ENCODE results near the gene C2orf80.
"Not testable (repeated sequence)": the region's sequence is repeated elsewhere in the genome, so short reads cannot be mapped to it uniquely, and the experiment has no call there.

C2orf80 gene

DNA sequence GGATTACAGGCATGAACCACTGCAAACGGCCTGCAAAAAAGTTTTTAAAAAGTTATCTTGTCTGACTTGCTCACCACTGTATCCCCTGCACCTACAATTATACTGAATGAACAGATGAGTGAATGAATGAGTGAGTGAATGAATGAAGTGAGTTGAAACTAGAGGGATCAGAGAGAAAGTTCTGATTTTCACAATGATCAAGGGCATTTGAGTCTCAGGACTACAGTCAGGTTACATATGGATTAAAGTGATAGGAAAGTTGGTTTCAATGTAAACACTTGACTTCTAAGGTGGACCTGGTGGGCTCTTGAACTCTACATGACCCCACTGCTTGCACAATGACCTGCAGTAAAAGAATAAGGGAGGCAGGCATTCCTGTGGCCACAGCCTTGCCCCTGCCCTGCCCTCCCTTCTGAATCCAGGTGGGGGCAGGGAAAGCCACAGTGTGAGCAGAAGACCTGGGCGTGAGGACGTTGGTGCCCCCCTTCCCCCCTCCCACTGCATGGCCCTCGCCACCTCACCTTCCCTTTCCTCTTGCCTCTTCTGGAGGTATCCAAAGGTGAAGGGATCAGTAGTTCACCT lies 10.7 kb downstream of the C2orf80 start:
- no peak for DNase-seq (ENCODE audit: low read depth, low spot score)

DNA sequence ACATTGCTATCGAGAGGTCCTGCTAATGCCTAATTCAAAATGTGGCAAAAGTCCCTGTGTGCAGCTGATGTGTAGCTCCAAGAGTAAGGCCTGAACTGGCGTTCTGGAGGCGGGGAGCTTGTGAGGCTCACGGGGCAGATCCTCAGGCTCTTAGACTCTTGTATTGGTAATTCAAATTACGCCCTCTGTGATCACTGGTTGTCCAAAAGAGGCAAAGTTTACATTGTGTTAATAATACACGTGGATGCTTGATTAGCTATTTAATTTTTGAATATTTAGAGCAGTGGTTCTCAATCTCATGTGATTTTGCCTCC lies 14.0 kb downstream of the C2orf80 start:
- DNase-seq (ENCODE audit: low read depth, low spot score) = no peak

DNA sequence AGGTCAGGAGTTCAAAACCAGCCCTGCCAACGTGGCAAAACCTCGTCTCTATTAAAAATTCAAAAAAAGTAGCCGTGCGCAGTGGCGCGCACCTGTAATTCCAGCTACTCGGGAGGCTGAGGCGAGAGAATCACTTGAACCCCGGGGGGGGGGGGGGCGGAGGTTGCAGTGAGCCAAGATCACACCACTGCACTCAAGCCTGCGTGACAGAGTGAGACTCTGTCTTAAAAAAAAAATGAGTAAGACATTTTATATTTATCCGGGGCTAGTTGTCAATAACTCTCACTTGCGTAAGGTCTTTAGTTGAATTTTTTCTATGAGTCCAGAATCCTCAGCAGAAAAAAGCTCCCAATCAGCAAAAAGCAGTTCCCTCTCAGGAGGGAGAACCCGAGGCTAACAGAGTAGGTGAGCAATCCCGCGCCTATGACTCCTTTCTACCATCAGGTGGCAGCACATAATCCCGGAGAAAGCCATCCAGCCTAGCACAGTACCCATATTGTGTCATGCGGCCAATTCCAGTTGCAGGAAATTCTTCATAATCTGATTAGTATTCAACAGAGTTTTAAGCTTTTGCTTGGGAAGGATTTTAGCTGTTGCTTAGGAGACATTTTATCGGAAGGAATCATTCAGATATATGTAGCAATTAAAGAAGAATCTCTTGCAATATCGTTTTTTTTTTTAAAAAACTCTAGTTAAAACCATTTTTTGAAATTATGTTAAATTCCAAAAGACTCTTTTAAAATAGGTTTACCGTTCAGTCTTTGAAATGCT lies 14.6 kb downstream of the C2orf80 start:
- peak; percentile 33 for DNase-seq (ENCODE audit: low read depth, low spot score)

GRCh38 chr2:208174144-208174543 lies 15.7 kb downstream of the C2orf80 start:
- DNase-seq (ENCODE audit: low read depth, low spot score) = no peak

DNA sequence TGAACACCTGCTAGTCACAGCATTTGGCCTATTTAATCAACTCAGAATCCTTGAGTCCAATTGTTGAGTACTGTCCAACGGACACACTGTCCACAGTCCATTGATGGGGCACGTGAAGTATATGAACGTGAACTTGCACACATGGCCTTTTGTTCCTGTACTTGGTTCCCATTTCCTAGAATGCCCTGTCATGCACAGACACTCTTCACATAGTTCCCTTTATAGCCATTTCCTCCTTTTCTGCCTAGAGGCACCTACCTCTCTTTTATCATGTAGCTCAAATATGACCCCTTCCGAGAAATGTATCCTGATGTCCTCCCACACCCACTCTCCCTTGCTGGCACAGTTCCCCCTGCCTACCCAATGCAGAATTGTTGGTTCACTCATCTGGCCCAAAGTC lies 17.7 kb downstream of the C2orf80 start:
- no peak for DNase-seq (ENCODE audit: low read depth, low spot score)

- no peak for DNase-seq (ENCODE audit: low read depth, low spot score)
Measured at GRCh38 chr2:208164951-208165755, 24.7 kb downstream of the C2orf80 start.

GRCh38 chr2:208163489-208163888 lies 26.3 kb downstream of the C2orf80 start, which contains the start of gene CRYGA:
CRYGA (minus strand) TSS chr2:208163589; CDS start chr2:208163556, 33 bp downstream.
- DNase-seq (ENCODE audit: low read depth, low spot score) = no peak

DNA sequence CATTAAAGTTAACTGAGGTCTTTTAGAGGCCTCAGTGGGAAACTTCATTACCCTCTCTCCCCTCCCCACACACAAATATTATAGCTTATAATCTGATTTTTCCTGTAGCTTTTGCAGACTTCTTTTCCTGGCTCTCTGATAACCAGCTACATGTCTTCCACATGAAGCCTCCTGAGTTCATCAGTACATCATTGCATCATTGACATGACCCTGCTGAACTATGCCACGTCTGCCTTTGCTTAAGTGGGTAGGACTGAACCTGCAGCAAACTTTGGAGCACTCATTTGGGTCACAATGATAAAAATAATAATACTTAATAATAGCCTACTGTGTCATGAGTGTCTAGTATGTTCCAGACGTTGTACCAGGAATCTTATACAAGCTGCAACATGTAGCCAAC lies 33.4 kb downstream of the C2orf80 start:
- no peak for DNase-seq (ENCODE audit: low read depth, low spot score)

- no peak for DNase-seq (ENCODE audit: low read depth, low spot score)
Measured at GRCh38 chr2:208153156-208153555, 36.7 kb downstream of the C2orf80 start.

DNA sequence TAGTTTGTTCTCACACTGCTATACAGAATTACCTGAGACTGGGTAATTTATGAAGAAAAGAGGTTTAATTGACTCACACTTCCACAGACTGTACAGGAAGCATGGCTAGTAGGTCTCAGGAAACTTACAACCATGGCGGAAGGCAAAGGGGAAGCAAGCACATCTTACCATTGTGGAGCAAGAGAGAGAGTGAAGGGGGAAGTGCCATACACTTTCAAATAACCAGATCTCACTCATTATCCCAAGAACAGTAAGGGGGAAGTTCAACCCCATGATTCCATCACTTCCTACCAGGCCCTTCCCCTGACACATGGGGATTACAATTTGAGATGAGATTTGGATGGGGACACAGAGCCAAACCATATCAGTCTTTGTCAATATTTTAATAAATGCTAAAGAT lies 38.9 kb downstream of the C2orf80 start:
- DNase-seq (ENCODE audit: low read depth, low spot score) = no peak

DNA sequence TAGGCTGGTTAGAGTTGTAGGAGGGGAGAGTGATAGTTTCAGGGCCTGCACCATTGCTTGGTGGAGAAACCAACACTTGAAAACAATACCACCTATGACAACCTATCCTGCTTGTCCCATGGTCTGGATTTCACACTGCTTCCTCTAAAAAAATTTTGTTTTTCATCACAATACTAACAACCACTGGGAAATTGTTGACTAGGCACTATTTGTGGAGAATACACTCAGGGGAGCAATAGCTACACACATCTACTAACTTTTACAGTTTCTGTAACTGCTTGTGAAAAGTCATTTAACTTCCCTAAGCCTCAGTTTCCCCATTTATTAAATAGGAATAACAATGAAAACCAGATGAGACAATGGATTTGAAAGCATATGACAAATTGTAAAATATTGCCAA lies 39.7 kb downstream of the C2orf80 start:
- DNase-seq (ENCODE audit: low read depth, low spot score) = no peak

DNA sequence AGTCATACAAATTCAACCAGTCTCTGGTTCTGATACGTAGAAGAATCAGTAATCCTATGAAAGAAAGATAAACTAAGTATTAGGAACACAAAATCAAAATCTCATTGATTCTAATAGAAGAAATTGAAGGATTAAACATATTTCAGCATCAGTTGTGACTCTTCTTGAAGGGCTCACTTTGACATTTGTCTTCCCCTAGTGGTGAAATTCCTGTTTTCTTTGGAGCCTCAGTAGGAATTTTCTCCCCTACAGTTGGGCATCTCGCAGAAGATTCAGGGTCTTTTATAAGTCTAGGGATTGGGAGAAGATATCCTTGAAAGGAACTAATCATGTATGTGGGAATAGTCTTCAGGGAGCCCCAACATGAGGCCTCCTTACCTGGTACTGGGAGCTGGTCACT lies 41.0 kb downstream of the C2orf80 start:
- no peak for DNase-seq (ENCODE audit: low read depth, low spot score)

- DNase-seq (ENCODE audit: low read depth, low spot score) = no peak
Measured at GRCh38 chr2:208147759-208148158, 42.1 kb downstream of the C2orf80 start.

GRCh38 chr2:208147008-208147407 lies 42.8 kb downstream of the C2orf80 start:
- DNase-seq (ENCODE audit: low read depth, low spot score) = no peak

- no peak for DNase-seq (ENCODE audit: low read depth, low spot score)
Measured at GRCh38 chr2:208146006-208146405, 43.8 kb downstream of the C2orf80 start, which contains the start of gene CRYGB. CRYGB (minus strand) TSS chr2:208146158; CDS start chr2:208146120, 38 bp downstream.

- no peak for DNase-seq (ENCODE audit: low read depth, low spot score)
Measured at GRCh38 chr2:208142925-208143799, 46.7 kb downstream of the C2orf80 start.

DNA sequence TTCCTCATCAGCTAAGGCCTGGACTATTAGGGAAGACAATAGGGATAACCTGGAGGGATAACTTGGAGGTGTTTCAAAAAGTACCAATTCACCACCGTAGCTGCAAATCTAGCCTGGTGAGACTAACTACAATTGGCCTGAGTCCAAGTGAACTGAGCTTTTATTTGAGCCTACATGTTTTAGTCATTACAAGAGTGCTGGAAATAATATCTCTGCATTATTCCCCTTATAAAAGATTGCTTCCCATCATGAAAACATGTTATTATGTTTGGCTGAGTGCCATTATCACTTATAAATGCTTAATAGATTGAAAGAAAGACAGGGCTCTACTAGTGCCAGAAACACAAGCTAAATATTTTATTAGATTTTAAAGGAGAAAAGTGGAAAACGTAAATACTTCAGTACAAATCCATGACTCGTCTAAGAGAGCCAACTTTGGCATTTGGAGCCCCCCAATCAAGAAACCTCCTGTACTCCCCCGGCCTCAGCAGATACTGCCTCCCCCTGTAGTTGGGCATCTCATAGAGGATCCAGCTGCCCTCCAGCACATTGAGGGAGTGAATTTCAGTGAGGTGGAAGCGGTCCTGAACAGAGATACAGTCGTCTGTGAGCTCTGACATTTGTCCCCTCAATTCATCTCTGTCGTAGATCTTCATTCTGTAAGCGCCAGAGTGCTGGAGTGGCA lies 47.4 kb downstream of the C2orf80 start:
- DNase-seq (ENCODE audit: low read depth, low spot score) = no peak

- DNase-seq (ENCODE audit: low read depth, low spot score) = no peak
Measured at GRCh38 chr2:208139447-208139846, 50.4 kb downstream of the C2orf80 start.

DNA sequence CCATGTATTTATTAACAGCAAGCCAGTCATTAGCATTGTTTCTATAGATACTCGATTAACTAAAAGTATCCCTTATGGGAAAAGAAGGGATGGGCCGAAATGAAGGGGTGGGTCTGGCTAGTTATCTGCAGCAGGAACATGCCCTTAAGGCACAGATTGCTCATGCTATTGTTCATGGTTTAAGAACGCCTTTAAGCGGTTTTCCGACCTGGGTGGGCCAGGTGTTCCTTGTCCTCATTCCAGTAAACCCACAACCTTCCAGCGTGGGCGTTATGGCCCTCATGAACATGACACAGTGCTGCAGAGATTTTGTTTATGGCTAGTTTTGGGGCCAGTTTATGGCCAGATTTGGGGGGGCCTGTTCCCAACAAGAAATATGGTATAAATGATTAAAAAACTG lies 51.5 kb downstream of the C2orf80 start:
- DNase-seq (ENCODE audit: low read depth, low spot score) = not testable (repeated sequence)

- DNase-seq (ENCODE audit: low read depth, low spot score) = no peak
Measured at GRCh38 chr2:208136716-208137094, 53.1 kb downstream of the C2orf80 start.
